Posterior cingulate gyrus (tissue), 11 donors: ENCODE results near the gene RAB10.
"Not testable (repeated sequence)": the region's sequence is repeated elsewhere in the genome, so short reads cannot be mapped to it uniquely, and the experiment has no call there.

Experiments used
- DNase-seq, 10 donors: peaks; one replicate each; pipeline versions ENCODE4 v3.0.0 to v3.0.0-alpha.2; 2020 to 2021; ENCODE audit warnings: mixed read lengths in 3 of 10
- intact Hi-C: fragments of 100-400 bp; cut with DNase I; formaldehyde crosslinking; loops from one replicate; pipeline ENCODE4 v1.15.1; 2023

Gene RAB10

GRCh38 chr2:26080356-26080755 lies 46.5 kb downstream of the RAB10 start:
- DNase-seq, result no peak
- intact Hi-C loops, result no loop called here

- intact Hi-C loops, DNase-seq: not testable (repeated sequence)
These were observed 47.0 kb downstream of the RAB10 start for GRCh38 chr2:26080925-26081324.

GRCh38 chr2:26081556-26081955 lies 47.7 kb downstream of the RAB10 start:
- intact Hi-C loops, result no loop called here
- DNase-seq, result no peak

GRCh38 chr2:26086155-26086637 lies 52.3 kb downstream of the RAB10 start:
- DNase-seq, result no peak
- intact Hi-C loops, result no loop called here

- DNase-seq, result no peak
- intact Hi-C loops, result no loop called here
These were observed 52.9 kb downstream of the RAB10 start for GRCh38 chr2:26086779-26087178.

GRCh38 chr2:26088038-26088643 lies 54.3 kb downstream of the RAB10 start:
- peak in 3 of 10 donors; percentile 24 to 33 (median 29) for DNase-seq
- intact Hi-C loops, result loop anchor here (1.0 kb wide), 1 partner anchor 57 kb away; no protein-coding TSS in a partner anchor

GRCh38 chr2:26088931-26089330 lies 55.0 kb downstream of the RAB10 start:
- intact Hi-C loops, result loop anchor here (1.0 kb wide), 1 partner anchor 56 kb away; no protein-coding TSS in a partner anchor
- not testable (repeated sequence) for DNase-seq

GRCh38 chr2:26089337-26089736 lies 55.5 kb downstream of the RAB10 start:
- DNase-seq, result no peak

GRCh38 chr2:26095758-26096157 lies 61.9 kb downstream of the RAB10 start:
- no peak for DNase-seq
- intact Hi-C loops, result no loop called here

More at GRCh38 chr2:26089337-26089736, 55.5 kb downstream of the RAB10 start:
- intact Hi-C loops, result no loop called here

- intact Hi-C loops, result no loop called here
- no peak for DNase-seq
These were observed 66.0 kb downstream of the RAB10 start for GRCh38 chr2:26099933-26100332.

- intact Hi-C loops, result no loop called here
- DNase-seq, result no peak
These were observed 66.5 kb downstream of the RAB10 start for GRCh38 chr2:26100384-26100783.

GRCh38 chr2:26103752-26104151 lies 69.9 kb downstream of the RAB10 start:
- no peak for DNase-seq
- intact Hi-C loops, result no loop called here

- DNase-seq, intact Hi-C loops: not testable (repeated sequence)
These were observed 74.8 kb downstream of the RAB10 start for GRCh38 chr2:26108701-26109100.

- intact Hi-C loops, result no loop called here
- no peak for DNase-seq
These were observed 78.3 kb downstream of the RAB10 start for GRCh38 chr2:26112201-26112600.

GRCh38 chr2:26114151-26114550 lies 80.3 kb downstream of the RAB10 start:
- no peak for DNase-seq
- intact Hi-C loops, result no loop called here

GRCh38 chr2:26118682-26119081 lies 84.8 kb downstream of the RAB10 start:
- DNase-seq, result no peak
- intact Hi-C loops, result no loop called here

GRCh38 chr2:26119521-26119920 lies 85.6 kb downstream of the RAB10 start:
- intact Hi-C loops, result no loop called here
- no peak for DNase-seq

- DNase-seq, result no peak
- intact Hi-C loops, result no loop called here
These were observed 88.7 kb downstream of the RAB10 start for GRCh38 chr2:26122630-26123029.

GRCh38 chr2:26123426-26123825 lies 89.5 kb downstream of the RAB10 start:
- intact Hi-C loops, result no loop called here
- DNase-seq, result no peak

GRCh38 chr2:26126074-26126473 lies 92.2 kb downstream of the RAB10 start:
- DNase-seq, result no peak
- intact Hi-C loops, result no loop called here

- intact Hi-C loops, result no loop called here
- DNase-seq, result no peak
These were observed 94.3 kb downstream of the RAB10 start for GRCh38 chr2:26128176-26128575.

GRCh38 chr2:26130763-26131162 lies 96.9 kb downstream of the RAB10 start:
- DNase-seq, result no peak
- intact Hi-C loops, result no loop called here

- intact Hi-C loops, result no loop called here
- DNase-seq, result no peak
These were observed 102.6 kb downstream of the RAB10 start for GRCh38 chr2:26136451-26136850.
